Measurements from ENCODE around the gene PRR20A.

The PRR20A gene

GRCh38 chr13:57191667-57192066 lies 50.9 kb downstream of the PRR20A start:
- Histone ChIP-seq H3K9me3 (ENCODE audit: control insufficient read depth, low read length) (no peaks in the 10 kb centered on the region), H3K27me3 (ENCODE audit: control insufficient read depth, insufficient read depth, low read length) (no peaks in the 10 kb centered on the region), H2AFZ (no peak overlapping the region), H3K9ac (no peak overlapping the region), H3K4me3 (ENCODE audit: low read depth, low read length) (no peak overlapping the region), H3K79me2 (no peaks in the 10 kb centered on the region), H3K4me1 (no peaks in the 10 kb centered on the region), H3K4me2 (ENCODE audit: low read length) (no peak overlapping the region), H3K27ac (no peak overlapping the region), H3K36me3 (ENCODE audit: control insufficient read depth, insufficient read depth, low read length) (no peaks in the 10 kb centered on the region)
- TF ChIP-seq CTCF (IDR thresholded peaks at IDR 0.05): no peak

All from parathyroid adenoma (tissue), 2 donors.